Right lobe of liver (tissue), 6 donors: Measurements from ENCODE around the gene CCDC120. TPM values are rescaled to one million over a fixed set of nuclear protein-coding genes. Genes with fewer than 3 reads are reported as not detected.
A peak's percentile ranks its signal among the peaks of the same experiment; 100 is the strongest.

Experiments
- ATAC-seq, 4 donors: fragments of 200-7000 bp; cut with Tn5 transposase; one replicate each; pipeline ENCODE4 v1.9.1; 2020; ENCODE audit warnings: mild to moderate bottlenecking in 4 of 4, moderate library complexity in 4 of 4
- DNase-seq, 3 donors: peaks; one replicate each; pipeline ENCODE4 v3.0.0-alpha.2; 2020
- H3K27ac ChIP-seq, 3 donors: fragments of 200-600 bp; one replicate each; pipeline ENCODE4 v1.8.0; 2022
- H3K27me3 ChIP-seq, 2 donors: fragments of 200-600 bp; one replicate each; pipeline ENCODE4 v1.8.0; 2022
- H3K36me3 ChIP-seq, 4 donors: fragments of 200-600 bp; sonication (generic) in 1 of 4; one replicate each; pipeline versions ENCODE4 v1.5.1 to v1.8.0; 2017 to 2022; ENCODE audit warnings: control low read depth in 1 of 4
- H3K4me1 ChIP-seq, 4 donors: fragments of 200-600 bp; sonication (generic) in 1 of 4; one replicate each; pipeline versions ENCODE4 v1.5.1 to v1.8.0; 2017 to 2022; ENCODE audit warnings: control low read depth in 1 of 4
- H3K4me3 ChIP-seq, 3 donors: fragments of 200-600 bp; one replicate each; pipeline ENCODE4 v1.8.0; 2022
- H3K9me3 ChIP-seq, 4 donors: fragments of 200-600 bp; sonication (generic) in 1 of 4; one replicate each; pipeline versions ENCODE4 v1.5.1 to v1.8.0; 2017 to 2022; ENCODE audit warnings: control low read depth in 1 of 4
- POLR2A ChIP-seq: fragments of 450-650 bp; IDR thresholded peaks from one replicate; pipeline ENCODE4 v1.6.1; 2017; ENCODE audit warnings: antibody characterized with exemption, mild to moderate bottlenecking
- WGBS: methylation state at CpG from one replicate; pipeline ENCODE4 v1.1.6; 2018; ENCODE audit warnings: low coverage, low lambda C conversion rate; ENCODE audit not compliant: insufficient coverage; ENCODE audit errors: missing lambda C conversion rate; 5-methylcytosine and 5-hydroxymethylcytosine counted together
- intact Hi-C, 2 donors: fragments of 100-400 bp; cut with DNase I; formaldehyde crosslinking; loops; one replicate each; pipeline versions ENCODE4 v1.11.2 to v1.14.1; 2022
- total RNA-seq, 6 experiments: library from RNA; depleted of rRNA in 2 of 6; stranded (reverse); fragments of >200 nt in 2 of 6; fragmentation: NEBNext Ultra II Directional in 3 of 6; extraction: Animal tissue kit (Norgen Biotek cat#: 25700) in 3 of 6; gene quantifications; one replicate each; pipeline versions ENCODE4 v1.1.0 to v1.2.4, GENCODE V29; 2016 to 2023
- TF ChIP-seq, protein P1 (sequence below), 4 donors: fragments of 200-600 bp in 3 of 4; fragments of 450-650 bp in 1 of 4; IDR thresholded peaks; one replicate each; pipeline versions ENCODE4 v1.5.1 to v1.8.0; 2016 to 2022; ENCODE audit warnings: antibody characterized with exemption in 4 of 4, mild to moderate bottlenecking in 2 of 4
- donor health status: DM: no; HTN: yes; CAD: no.
- donor health status: DM: no; HTN: no; CAD: no.
- donor health status: DM: no; HTN: no; CAD: no.
- donor health status: DM: no; HTN: yes; CAD: no.
- donor health status: DM: no; HTN: yes; CAD: no.

CCDC120 gene
- total RNA-seq, 6 experiments from 2014 or later: 3.3 to 12.1 (median 4.5) TPM

DNA sequence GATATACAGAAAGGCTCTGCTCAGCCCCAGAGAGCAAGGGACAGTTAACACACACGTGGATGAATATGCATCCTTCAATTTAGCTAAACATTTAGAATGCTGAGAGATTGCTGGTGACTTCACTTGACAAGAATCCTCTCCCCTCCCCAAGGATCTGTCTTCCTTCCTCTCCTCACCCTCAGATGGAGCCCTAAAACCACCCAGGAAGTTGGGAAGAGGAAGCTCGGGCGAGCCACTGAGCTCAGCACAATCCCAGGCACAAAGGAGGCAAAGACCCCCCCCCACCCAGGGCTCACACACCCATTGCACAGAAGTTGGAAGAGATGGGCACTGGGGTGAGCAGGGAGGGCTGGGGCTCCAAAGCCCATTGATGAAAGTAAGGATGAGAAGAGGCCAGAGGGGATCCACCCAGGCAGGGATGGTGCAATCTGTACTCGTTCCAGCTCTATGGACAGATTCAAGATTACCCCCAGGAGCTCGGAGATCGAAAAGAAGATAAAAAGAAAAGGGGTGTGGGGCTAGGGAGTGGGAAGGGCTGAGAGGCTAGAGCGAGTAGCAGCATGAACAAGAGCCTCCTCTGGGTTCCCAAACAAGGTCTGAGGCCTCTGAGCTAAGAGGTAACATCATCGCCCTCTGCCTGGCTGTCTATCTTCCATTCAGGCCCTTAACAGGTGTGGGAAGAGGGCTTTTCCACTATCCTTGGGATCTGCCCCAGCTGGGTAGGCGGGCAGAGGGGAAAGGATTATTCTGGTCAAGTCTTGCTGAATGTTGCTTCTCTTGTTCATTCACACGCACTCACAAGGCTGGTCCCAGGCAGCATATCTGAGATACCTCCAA, 16.8 kb upstream of the CCDC120 start:
- peaks cover 0 to 21% (median under 1%) of the 10 kb centered on the region in 4 donors for H3K36me3 ChIP-seq
- WGBS: 20% methylated on average over 9 of the region's 10 CpGs
- H3K27me3 ChIP-seq: no peaks in the 10 kb centered on the region
- H3K4me3 ChIP-seq: peak overlapping the region; percentile 68 to 70 (median 68)
- intact Hi-C loops: no loop called here
- H3K27ac ChIP-seq: peak overlapping the region; percentile 96 to 98 (median 97)
- DNase-seq (no peak), ATAC-seq (no peak)
- H3K4me1 ChIP-seq: peaks cover 0 to 8% (median 0%) of the 10 kb centered on the region in 4 donors
- H3K9me3 ChIP-seq: no peaks in the 10 kb centered on the region
- TF ChIP-seq, protein P1, sequence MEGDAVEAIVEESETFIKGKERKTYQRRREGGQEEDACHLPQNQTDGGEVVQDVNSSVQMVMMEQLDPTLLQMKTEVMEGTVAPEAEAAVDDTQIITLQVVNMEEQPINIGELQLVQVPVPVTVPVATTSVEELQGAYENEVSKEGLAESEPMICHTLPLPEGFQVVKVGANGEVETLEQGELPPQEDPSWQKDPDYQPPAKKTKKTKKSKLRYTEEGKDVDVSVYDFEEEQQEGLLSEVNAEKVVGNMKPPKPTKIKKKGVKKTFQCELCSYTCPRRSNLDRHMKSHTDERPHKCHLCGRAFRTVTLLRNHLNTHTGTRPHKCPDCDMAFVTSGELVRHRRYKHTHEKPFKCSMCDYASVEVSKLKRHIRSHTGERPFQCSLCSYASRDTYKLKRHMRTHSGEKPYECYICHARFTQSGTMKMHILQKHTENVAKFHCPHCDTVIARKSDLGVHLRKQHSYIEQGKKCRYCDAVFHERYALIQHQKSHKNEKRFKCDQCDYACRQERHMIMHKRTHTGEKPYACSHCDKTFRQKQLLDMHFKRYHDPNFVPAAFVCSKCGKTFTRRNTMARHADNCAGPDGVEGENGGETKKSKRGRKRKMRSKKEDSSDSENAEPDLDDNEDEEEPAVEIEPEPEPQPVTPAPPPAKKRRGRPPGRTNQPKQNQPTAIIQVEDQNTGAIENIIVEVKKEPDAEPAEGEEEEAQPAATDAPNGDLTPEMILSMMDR (IDR thresholded peaks at IDR 0.05): no peak
- TF ChIP-seq POLR2A: no peak

GRCh38 chrX:49042581-49043219, 16.1 kb upstream of the CCDC120 start:
- peak overlapping the region; percentile 96 to 98 (median 97) for H3K27ac ChIP-seq
- no peaks in the 10 kb centered on the region for H3K27me3 ChIP-seq
- H3K4me3 ChIP-seq: peak overlapping the region; percentile 68 to 70 (median 68)
- DNase-seq (no peak), ATAC-seq (peak in 1 of 4 donors; percentile 1)
- peaks cover 0 to 8% (median 0%) of the 10 kb centered on the region in 4 donors for H3K4me1 ChIP-seq
- whole genome bisulfite sequencing: 15% methylated on average over 3 of the region's 29 CpGs
- intact Hi-C loops: no loop called here
- peaks cover 0 to 14% (median 0%) of the 10 kb centered on the region in 4 donors for H3K36me3 ChIP-seq
- TF ChIP-seq, protein P1 (IDR thresholded peaks at IDR 0.05): no peak
- TF ChIP-seq POLR2A: no peak
- no peaks in the 10 kb centered on the region for H3K9me3 ChIP-seq

DNA sequence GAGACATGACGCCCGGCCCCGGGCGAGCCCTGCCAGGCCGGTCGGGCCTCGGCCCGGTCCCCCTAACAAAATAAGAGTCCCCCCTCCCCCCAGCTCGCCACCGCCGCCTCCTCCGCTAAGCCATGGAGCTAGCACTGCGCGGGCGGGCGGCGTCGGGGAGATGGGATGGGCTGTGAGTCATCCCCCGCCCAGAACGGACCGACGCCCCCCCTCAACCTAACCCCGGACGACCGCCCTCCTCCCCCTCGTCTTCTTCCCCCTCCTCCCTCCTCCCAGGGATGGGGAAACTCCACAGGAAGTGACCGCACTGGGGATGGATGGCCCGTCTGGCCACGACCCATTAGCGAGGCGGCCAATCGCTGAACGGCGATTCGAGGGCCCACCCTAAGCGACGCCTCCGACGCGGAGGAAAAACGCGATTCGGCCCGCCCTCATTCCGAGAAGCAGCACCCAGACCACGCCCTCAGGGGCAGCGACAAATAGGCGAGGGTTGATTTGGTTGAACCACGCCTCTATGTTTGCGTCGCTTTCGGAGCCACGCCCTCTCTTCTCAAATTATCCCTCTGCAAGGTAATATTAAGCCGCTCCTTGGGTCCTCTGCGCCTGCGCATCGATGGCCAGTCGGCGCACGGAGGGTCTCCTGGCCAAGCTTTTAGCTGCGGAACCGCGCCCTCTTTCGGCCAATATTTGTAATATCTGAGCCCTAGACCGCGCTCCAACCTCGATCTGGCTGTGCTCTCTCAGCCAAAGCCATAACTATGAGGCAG, 15.4 kb upstream of the CCDC120 start, which contains the start of gene TFE3:
Gene TFE3 (minus strand): TSS at position 138 of the 767 bp plus-strand sequence. CDS start 131 bp downstream, at position 7.
- H3K4me3 ChIP-seq: peak within 1 kb of the TSS; percentile 68 to 70 (median 68)
- 14% methylated on average over 13 of the region's 67 CpGs for WGBS
- no peaks in the 10 kb centered on the region for H3K9me3 ChIP-seq
- intact Hi-C loops: no loop called here
- ATAC-seq: peak; percentile 82 to 93 (median 87)
- peaks cover 0 to 8% (median 0%) of the 10 kb centered on the region in 4 donors for H3K36me3 ChIP-seq
- peak; percentile 96 to 98 (median 97) for DNase-seq
- TF ChIP-seq POLR2A: peak; percentile 77
- TF ChIP-seq, protein P1 (IDR thresholded peaks at IDR 0.05): peak; percentile 49 to 68 (median 57)
- H3K4me1 ChIP-seq: peaks cover 0 to 8% (median 0%) of the 10 kb centered on the region in 4 donors
- H3K27ac ChIP-seq: peak within 1 kb of the TSS; percentile 96 to 98 (median 97)
- H3K27me3 ChIP-seq: no peaks in the 10 kb centered on the region

DNA sequence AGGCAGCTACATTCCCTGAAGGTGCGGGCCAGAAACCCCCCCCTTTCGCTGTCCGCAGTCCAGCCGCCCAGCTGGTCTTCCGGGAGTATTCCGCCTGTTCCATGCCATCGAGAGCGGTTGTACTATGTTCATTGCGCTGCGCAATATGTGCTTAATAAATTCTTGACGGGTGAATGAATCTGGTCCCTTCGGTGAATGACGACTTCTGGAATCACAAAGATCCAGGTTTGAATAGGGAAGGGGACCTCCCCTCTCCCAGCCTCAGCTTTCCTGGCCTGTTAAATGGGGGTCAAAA, 14.9 kb upstream of the CCDC120 start:
- H3K9me3 ChIP-seq: no peaks in the 10 kb centered on the region
- H3K36me3 ChIP-seq: peaks cover 0 to 3% (median 0%) of the 10 kb centered on the region in 4 donors
- no peak for DNase-seq
- peak overlapping the region; percentile 28 to 70 (median 66) for H3K27ac ChIP-seq
- peak overlapping the region in 2 of 3 donors; percentile 3 to 20 for H3K4me3 ChIP-seq
- ATAC-seq: no peak
- intact Hi-C loops: no loop called here
- H3K27me3 ChIP-seq: no peaks in the 10 kb centered on the region
- WGBS: 29% methylated on average over 13 of the region's 13 CpGs
- TF ChIP-seq, protein P1 (IDR thresholded peaks at IDR 0.05): no peak
- TF ChIP-seq POLR2A: peak; percentile 67
- H3K4me1 ChIP-seq: peaks cover 0 to 8% (median 0%) of the 10 kb centered on the region in 4 donors
